H1 (cell line): ENCODE measurements around the gene MICU1.

Experiments
- EP300 ChIP-seq, 2 experiments: IDR thresholded peaks; 1 replicate in 1 of 2; 2 replicates in 1 of 2; pipeline ENCODE4 v1.6.1; 2011 to 2012; ENCODE audit warnings: low read depth in 2 of 2, low read length in 2 of 2, mild to moderate bottlenecking in 2 of 2, borderline replicate concordance in 1 of 2, inconsistent platforms in 1 of 2, moderate library complexity in 1 of 2
- EZH2 ChIP-seq: fragments of 200-600 bp; sonication (generic); IDR thresholded peaks from 2 replicates; pipeline ENCODE4 v1.7.1; 2012; ENCODE audit warnings: low read depth, mild to moderate bottlenecking, moderate library complexity, low read length, inconsistent platforms; ENCODE audit not compliant: severe bottlenecking
- GABPA ChIP-seq: IDR thresholded peaks from 2 replicates; pipeline ENCODE4 v1.6.1; 2011; ENCODE audit warnings: mild to moderate bottlenecking, low read length, moderate library complexity, borderline replicate concordance; ENCODE audit not compliant: insufficient read depth
- HDAC2 ChIP-seq, 2 experiments: fragments of 300-600 bp in 1 of 2; sonication (generic) in 1 of 2; IDR thresholded peaks; 2 replicates each; pipeline ENCODE4 v1.6.1; 2011 to 2012; ENCODE audit warnings: low read depth in 2 of 2, low read length in 2 of 2, mild to moderate bottlenecking in 2 of 2, moderate library complexity in 2 of 2, borderline replicate concordance in 1 of 2, inconsistent platforms in 1 of 2
- JUND ChIP-seq: IDR thresholded peaks from 2 replicates; pipeline ENCODE4 v1.6.1; 2011; ENCODE audit warnings: mild to moderate bottlenecking, improper control_type of control experiment, low read length
- POLR2A ChIP-seq, 2 experiments: IDR thresholded peaks; 1 replicate in 1 of 2; 2 replicates in 1 of 2; pipeline ENCODE4 v1.6.1; 2011; ENCODE audit warnings: low read depth in 2 of 2, low read length in 2 of 2, mild to moderate bottlenecking in 2 of 2; ENCODE audit errors: control extremely low read depth in 1 of 2
- POLR2AphosphoS5 ChIP-seq: IDR thresholded peaks from 2 replicates; pipeline ENCODE4 v1.6.1; 2011; ENCODE audit warnings: low read depth, low read length
- RAD21 ChIP-seq, 2 experiments: IDR thresholded peaks in 1 of 2; conservative IDR thresholded peaks in 1 of 2; 2 replicates each; pipeline ENCODE4 v1.6.1; 2011; ENCODE audit warnings: low read depth in 2 of 2, low read length in 2 of 2, improper control_type of control experiment in 1 of 2, inconsistent platforms in 1 of 2, mild to moderate bottlenecking in 1 of 2, moderate library complexity in 1 of 2
- TAF1 ChIP-seq: IDR thresholded peaks from 2 replicates; pipeline ENCODE4 v1.6.1; 2011; ENCODE audit warnings: mild to moderate bottlenecking, low read depth, low read length
- TF ChIP-seq, protein P1 (sequence below), 3 experiments: IDR thresholded peaks; 1 replicate in 2 of 3; 2 replicates in 1 of 3; pipeline versions ENCODE4 v1.5.1 to v1.6.1; 2011; ENCODE audit warnings: low read length in 3 of 3, mild to moderate bottlenecking in 3 of 3, inconsistent platforms in 2 of 3, low read depth in 1 of 3, moderate library complexity in 1 of 3; ENCODE audit not compliant: insufficient read depth in 1 of 3; ENCODE audit errors: control extremely low read depth in 1 of 3
- TF ChIP-seq, protein P2 (sequence below): IDR thresholded peaks from 2 replicates; pipeline ENCODE4 v1.6.1; 2012; ENCODE audit warnings: inconsistent platforms

DNA sequence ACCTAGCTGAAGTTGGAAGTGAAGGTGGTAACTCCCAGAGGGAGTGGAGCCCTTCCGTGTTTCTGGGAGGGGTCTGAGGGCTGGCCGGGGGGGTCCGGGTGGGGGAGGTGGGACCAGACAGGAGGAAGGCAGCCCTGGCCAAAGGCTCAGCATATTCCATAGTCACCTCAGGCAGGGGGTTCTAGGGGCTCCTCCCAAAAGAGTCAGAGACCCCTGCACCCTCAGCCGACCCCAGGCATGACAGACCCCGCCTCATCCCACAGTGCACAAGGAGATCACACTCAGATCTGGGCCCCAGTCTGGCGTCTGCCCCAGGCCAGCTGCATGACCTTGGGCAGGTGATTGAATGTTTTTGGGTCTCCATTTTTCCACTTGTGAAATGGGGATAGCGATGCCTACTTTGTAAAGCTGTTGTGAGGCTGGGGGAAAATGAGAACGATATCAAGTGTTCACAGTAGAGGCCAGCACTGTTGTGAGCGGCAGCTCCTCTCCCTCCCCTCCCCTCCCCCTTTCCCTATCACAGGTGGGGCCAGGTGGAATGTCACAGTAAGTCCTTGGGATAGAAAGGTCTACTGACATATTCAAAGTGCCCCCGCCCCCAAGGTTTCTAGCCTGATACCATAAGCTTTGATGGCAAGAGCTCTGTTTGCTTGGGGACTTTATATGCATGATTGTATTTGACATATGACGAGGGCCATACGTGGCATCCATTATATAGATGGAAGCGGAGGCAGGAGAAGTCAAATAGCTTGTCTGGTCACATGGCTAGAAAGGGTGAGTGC lies 304.4 kb downstream of the MICU1 start:
- TF ChIP-seq, protein P1, sequence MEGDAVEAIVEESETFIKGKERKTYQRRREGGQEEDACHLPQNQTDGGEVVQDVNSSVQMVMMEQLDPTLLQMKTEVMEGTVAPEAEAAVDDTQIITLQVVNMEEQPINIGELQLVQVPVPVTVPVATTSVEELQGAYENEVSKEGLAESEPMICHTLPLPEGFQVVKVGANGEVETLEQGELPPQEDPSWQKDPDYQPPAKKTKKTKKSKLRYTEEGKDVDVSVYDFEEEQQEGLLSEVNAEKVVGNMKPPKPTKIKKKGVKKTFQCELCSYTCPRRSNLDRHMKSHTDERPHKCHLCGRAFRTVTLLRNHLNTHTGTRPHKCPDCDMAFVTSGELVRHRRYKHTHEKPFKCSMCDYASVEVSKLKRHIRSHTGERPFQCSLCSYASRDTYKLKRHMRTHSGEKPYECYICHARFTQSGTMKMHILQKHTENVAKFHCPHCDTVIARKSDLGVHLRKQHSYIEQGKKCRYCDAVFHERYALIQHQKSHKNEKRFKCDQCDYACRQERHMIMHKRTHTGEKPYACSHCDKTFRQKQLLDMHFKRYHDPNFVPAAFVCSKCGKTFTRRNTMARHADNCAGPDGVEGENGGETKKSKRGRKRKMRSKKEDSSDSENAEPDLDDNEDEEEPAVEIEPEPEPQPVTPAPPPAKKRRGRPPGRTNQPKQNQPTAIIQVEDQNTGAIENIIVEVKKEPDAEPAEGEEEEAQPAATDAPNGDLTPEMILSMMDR (IDR thresholded peaks at IDR 0.05; ENCODE audit: control extremely low read depth in 1 of 3, insufficient read depth in 1 of 3, low read depth in 1 of 3, low read length in 3 of 3), result no peak
- no peak for TF ChIP-seq RAD21 (IDR thresholded peaks at IDR 0.05 in 1 of 2, conservative IDR thresholded peaks at IDR 0.05 in 1 of 2; ENCODE audit: low read depth in 2 of 2, low read length in 2 of 2)
- no peak for TF ChIP-seq JUND
- TF ChIP-seq, protein P2, sequence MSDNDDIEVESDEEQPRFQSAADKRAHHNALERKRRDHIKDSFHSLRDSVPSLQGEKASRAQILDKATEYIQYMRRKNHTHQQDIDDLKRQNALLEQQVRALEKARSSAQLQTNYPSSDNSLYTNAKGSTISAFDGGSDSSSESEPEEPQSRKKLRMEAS, result no peak
- TF ChIP-seq HDAC2 (IDR thresholded peaks at IDR 0.05; ENCODE audit: borderline replicate concordance in 1 of 2, low read depth in 2 of 2, low read length in 2 of 2), result no peak
- TF ChIP-seq POLR2A (IDR thresholded peaks at IDR 0.05; ENCODE audit: control extremely low read depth in 1 of 2, low read depth in 2 of 2, low read length in 2 of 2), result no peak
- TF ChIP-seq GABPA, result no peak
- no peak for TF ChIP-seq EZH2
- TF ChIP-seq EP300 (IDR thresholded peaks at IDR 0.05; ENCODE audit: borderline replicate concordance in 1 of 2, low read depth in 2 of 2, low read length in 2 of 2), result no peak
- TF ChIP-seq POLR2AphosphoS5, result no peak
- no peak for TF ChIP-seq TAF1
